Measurements from ENCODE around the gene RGS21.

- TF ChIP-seq CTCF (IDR thresholded peaks at IDR 0.05) (no peak), POLR2A (IDR thresholded peaks at IDR 0.05) (no peak)
Observed at GRCh38 chr1:192350356-192350755, 33.6 kb downstream of the RGS21 start.

All from lower leg skin (tissue), 3 donors.